ENCODE results near the gene EMCN.
"Not testable (repeated sequence)": the region's sequence is repeated elsewhere in the genome, so short reads cannot be mapped to it uniquely, and the experiment has no call there.

Gene EMCN

GRCh38 chr4:100379583-100380105 lies 138.2 kb downstream of the EMCN start:
- no peak for DNase-seq (ENCODE audit: low read depth)

- peak; percentile 55 for DNase-seq (ENCODE audit: low read depth)
Observed at GRCh38 chr4:100372432-100372831, 145.4 kb downstream of the EMCN start.

- DNase-seq (ENCODE audit: low read depth), result no peak
Observed at GRCh38 chr4:100369871-100370270, 148.0 kb downstream of the EMCN start.

- DNase-seq (ENCODE audit: low read depth), result no peak
Observed at GRCh38 chr4:100367451-100367850, 150.4 kb downstream of the EMCN start.

DNA sequence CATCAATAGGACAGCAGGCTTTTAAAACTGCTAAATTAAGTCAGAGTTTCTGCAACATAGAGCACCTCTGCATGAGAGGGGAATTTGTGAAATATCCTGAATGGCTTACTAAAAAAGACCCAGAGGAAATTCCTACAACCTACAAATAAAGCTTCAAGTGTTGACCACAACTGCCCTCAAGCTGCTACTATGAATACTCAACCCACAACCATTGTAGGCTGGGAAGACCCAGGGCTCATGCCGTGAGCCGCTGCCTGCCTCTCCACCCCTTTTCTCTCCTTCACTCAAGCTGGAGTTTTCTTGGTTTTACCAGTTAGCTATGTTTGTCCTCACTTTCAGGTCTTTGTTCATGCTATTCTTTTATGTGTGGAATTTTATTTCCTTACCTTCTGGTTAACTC lies 151.6 kb downstream of the EMCN start:
- no peak for DNase-seq (ENCODE audit: low read depth)

GRCh38 chr4:100362366-100362765 lies 155.5 kb downstream of the EMCN start:
- peak; percentile 65 for DNase-seq (ENCODE audit: low read depth)

DNA sequence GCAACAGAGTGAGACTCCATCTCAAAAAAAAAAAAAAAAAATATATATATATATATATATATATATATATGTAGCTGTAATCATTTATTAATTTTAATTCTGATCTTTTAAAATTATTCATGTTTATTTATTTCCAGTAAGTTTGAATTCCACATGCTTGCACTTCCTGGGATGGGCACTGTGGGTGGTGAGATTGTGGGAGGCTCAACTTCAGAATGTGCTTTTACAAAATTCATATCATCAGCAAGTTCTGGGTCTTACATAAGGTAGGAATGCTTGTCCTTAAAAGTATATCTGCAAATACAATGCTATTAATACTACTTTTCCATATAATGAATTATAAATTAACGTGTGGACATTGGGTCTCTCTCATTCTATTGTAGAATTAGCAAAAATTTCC lies 156.5 kb downstream of the EMCN start:
- no peak for DNase-seq (ENCODE audit: low read depth)

DNA sequence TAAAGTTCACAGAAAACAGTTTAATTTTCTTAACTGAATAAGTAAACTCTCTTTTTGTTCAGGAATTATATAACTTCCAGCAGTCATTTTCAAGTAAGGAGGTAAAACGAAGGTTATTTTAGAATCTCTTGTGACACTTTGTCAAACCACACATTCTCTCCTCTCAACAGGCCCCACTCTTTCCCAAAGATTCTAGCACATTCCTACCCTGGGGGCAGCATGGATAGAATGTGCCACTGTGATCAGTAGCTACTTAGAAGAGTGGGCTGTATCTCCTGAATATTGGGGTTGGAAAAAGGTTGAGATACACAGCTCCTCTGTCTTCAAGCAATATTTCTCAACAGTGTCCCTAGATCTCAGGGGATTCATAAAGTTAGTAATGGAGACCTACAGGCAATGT lies 157.6 kb downstream of the EMCN start:
- no peak for DNase-seq (ENCODE audit: low read depth)

GRCh38 chr4:100359441-100359840 lies 158.4 kb downstream of the EMCN start:
- DNase-seq (ENCODE audit: low read depth), result no peak

DNA sequence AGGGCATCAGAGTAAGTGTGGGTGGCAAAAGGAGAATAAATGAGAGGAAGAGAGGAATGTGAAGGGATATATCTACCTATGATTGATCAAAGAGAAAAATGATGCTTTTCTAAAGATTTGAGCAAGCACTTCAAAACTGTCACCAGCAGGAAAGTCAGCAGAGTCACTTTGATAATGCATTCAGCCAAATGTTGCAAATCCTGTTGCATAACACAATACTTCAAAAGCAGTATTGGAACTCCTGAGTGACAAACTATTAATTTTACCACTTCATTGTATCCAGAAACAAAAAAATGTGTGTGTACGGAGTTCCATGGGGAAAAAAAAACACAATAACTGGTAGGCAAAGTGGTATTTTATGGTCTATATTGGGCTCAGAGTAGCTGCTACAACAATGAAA lies 160.3 kb downstream of the EMCN start:
- no peak for DNase-seq (ENCODE audit: low read depth)

DNA sequence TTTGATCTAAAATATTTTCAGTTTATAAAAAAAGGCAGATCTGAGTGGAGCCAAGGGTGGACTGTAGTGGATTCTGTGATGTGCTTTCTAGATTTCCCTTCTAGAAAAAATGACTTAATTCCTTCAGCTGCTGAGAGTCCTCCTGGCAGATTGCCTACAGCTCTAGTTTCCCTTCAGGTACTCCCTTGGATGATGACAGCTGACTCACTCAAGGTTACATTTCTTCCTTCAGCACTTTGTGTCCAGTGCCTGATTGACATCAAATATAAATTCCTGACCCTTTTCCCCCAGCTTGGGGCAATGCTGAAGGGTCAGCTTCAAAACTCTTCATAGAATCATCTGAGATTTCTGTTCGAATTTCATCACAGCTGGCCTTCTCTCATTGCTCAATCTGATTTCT lies 161.7 kb downstream of the EMCN start:
- no peak for DNase-seq (ENCODE audit: low read depth)

- DNase-seq (ENCODE audit: low read depth), result not testable (repeated sequence)
Observed at GRCh38 chr4:100352352-100352751, 165.5 kb downstream of the EMCN start.

DNA sequence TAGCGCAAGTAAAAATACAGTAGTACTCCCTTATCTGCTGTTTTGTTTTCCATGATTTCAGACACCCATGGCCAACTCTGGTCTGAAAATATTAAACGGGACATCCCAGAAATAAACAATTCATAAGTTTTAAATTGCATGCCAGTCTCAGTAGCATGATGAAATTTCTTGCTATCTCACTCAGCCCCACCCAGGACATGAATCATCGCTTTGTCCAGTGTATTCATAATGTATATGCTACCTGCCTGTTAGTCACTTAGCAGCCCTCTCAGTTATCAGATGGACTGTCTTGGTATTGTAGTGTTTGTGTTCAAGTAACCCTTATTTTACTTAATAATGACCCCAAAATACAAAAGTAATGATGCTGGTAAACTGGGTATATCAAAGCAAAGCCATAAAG lies 169.3 kb downstream of the EMCN start:
- DNase-seq (ENCODE audit: low read depth), result peak; percentile 93

DNA sequence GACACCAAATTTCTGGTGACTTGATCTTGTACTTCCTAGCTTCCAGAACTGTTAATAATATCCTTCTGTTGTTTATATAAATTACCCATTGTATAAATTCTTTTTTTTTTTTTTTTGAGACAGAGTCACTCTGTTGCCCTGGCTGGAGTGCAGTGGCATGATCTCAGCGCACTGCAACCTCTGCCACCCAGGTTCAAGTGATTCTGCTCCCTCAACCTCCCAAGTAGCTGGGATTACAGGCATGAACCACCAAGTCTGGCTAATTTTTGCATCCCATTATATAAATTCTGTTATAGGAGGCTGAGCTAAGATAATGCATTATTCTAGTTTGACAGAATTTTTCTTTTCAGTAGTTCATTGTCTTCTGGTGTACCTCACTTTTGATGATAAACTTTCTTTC lies 170.6 kb downstream of the EMCN start:
- DNase-seq (ENCODE audit: low read depth), result no peak

GRCh38 chr4:100345585-100345984 lies 172.2 kb downstream of the EMCN start:
- DNase-seq (ENCODE audit: low read depth), result no peak
